GM18526 (cell line): Measurements from ENCODE around the gene ELFN1.

Experiments
- POLR2A ChIP-seq: IDR thresholded peaks from 3 replicates; pipeline ENCODE4 v1.6.1; 2011; ENCODE audit not compliant: insufficient read length; ENCODE audit errors: extremely low read depth

Gene ELFN1

GRCh38 chr7:1738511-1738910 is 68.4 kb downstream of the ELFN1 start:
- no peak for TF ChIP-seq POLR2A

DNA sequence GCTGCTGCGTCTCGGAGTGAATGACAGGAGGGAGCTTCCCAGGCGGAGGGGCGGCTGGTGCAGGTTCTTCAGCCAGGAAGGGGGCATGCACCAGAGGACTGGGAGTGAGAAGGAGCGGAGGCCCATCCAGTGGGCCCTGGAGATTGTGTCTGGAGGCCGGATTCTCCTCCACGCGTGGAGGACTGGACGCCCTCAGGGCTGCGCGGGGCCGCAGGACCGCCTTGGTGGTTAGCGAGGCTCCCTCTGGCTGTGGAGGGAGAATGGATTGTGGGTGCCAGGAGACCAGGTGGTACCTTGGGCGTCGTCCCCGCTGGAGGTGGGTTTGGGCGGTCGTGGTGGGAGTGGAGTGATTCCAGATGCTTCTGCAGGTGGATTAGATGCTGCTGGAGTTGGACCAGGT is 68.9 kb downstream of the ELFN1 start:
- no peak for TF ChIP-seq POLR2A

DNA sequence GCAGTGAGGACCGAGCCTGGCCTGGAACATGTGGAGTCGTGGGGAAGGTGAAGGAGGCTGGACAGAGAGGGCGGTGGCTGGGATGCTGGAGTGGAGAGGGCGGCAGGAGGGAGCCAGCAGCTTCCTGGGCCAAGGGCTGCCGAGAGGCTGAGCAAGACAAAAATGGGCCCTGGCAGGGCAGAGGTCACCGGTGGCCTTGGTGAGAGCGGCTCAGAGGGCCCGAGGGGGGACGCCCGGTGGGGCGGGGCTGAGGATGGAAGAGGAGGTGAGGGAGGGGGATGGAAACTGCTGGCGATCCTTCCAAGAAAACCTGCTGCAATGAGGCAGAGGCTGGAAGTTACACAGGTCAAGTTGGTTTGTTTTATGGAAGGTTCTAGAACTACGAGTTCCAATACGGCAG is 69.5 kb downstream of the ELFN1 start:
- no peak for TF ChIP-seq POLR2A

DNA sequence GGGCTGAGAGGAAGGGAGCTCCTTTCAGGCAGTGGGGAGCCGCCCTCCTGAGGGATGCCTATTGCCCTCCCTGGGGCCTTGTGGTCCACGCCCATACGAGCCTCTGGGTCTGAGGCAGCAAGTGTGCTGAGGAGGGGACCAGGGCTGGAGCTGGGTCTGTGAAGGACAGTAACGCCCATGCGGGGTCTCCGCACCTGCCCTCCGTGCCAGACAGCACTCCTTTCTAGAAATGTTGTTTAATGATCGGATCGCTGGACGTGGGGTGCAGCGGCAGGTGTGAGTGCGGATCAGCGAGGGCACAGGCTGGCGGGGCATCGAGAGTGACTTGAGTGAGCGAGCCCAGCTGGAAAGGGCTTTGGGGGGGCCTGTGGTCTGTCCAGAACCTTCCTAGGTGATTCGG is 70.1 kb downstream of the ELFN1 start:
- no peak for TF ChIP-seq POLR2A

- TF ChIP-seq POLR2A: no peak
These were observed 71.2 kb downstream of the ELFN1 start for GRCh38 chr7:1741246-1741645.

DNA sequence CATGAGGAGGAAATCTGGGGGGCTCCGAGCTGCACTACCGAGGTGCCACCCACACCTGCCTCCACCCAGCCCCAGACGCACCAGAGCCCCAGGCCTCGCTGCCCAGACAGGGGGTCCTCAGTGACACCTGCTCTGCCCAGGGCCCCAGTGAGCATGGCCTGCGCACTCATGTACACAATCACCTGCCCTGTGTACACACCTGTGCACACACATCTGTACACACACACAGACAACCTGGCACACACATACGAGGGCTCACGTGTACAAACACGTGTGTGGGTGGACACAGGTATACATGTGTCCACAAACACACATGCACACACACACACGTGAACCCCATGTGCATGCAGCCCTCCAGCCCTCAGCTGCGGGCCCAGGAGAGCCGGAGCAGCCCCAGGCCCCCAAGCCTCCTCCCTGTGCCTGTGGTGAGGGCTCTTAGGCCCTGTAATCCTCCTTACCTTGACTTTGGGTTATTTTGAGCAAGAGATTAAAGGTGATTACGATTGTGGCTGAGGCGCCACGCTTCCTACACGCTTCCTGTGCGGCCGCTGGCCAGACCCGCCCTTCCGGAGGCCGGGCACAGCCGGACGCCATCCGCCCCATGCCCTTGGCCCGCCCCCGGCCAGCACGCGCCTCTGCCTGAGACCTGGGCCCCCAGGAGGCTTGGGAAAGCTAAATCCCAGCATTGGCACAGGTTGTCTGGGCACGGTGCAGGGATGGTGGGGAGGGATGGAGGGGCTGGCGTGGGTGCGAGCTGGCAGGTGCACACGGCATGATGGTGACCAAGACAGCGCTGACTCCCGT is 71.9 kb downstream of the ELFN1 start:
- TF ChIP-seq POLR2A: no peak

- TF ChIP-seq POLR2A: no peak
These were observed 72.7 kb downstream of the ELFN1 start for GRCh38 chr7:1742555-1743303.

DNA sequence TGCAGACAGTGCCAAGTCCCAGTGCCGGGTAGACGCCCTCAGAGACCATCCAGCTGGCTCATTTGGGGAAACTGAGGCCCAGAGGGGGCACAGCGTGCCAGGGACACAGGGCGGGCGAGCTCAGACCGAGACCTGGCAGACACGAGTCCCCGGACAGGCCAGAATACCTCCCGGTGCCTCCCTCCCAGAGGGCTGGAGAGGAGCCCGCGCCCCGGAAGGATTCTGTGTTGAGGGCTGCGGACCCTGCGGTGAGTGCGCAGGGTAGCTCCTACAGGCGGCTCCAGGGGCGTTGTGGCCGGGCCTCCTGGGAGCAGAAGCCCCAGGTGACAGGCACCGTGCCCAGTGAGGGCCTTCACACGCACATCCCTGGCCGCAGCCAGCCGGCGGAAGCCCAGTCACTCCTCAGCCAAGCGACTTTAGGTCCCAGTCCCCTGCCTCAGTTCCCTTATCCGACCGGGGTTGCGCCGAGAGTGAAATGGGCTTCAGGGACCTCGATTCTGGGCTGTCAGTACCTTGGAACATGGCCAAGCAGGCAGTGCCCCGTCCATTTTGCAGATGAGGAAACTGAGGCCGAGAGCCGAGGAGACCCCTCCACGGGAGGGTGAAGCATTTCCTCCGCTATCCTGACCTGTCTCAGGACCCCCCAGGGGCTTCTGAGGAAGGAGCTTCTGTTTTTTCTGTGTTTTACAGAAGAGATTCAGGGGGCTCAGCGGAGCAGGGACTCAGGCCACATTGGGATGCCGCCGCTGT is 73.6 kb downstream of the ELFN1 start:
- no peak for TF ChIP-seq POLR2A

- no peak for TF ChIP-seq POLR2A
These were observed 74.4 kb downstream of the ELFN1 start for GRCh38 chr7:1744296-1745017.

DNA sequence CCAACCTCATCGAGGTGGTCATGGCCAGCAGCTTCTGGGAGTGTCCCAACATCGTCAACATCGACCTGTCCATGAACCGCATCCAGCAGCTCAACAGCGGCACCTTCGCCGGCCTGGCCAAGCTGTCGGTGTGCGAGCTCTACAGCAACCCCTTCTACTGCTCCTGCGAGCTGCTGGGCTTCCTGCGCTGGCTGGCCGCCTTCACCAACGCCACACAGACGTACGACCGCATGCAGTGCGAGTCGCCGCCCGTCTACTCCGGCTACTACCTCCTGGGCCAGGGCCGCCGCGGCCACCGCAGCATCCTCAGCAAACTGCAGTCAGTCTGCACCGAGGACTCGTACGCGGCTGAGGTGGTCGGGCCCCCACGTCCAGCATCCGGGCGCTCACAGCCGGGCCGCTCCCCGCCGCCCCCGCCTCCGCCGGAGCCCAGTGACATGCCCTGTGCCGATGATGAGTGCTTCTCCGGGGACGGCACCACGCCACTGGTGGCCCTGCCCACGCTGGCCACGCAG is 75.0 kb downstream of the ELFN1 start:
- no peak for TF ChIP-seq POLR2A

DNA sequence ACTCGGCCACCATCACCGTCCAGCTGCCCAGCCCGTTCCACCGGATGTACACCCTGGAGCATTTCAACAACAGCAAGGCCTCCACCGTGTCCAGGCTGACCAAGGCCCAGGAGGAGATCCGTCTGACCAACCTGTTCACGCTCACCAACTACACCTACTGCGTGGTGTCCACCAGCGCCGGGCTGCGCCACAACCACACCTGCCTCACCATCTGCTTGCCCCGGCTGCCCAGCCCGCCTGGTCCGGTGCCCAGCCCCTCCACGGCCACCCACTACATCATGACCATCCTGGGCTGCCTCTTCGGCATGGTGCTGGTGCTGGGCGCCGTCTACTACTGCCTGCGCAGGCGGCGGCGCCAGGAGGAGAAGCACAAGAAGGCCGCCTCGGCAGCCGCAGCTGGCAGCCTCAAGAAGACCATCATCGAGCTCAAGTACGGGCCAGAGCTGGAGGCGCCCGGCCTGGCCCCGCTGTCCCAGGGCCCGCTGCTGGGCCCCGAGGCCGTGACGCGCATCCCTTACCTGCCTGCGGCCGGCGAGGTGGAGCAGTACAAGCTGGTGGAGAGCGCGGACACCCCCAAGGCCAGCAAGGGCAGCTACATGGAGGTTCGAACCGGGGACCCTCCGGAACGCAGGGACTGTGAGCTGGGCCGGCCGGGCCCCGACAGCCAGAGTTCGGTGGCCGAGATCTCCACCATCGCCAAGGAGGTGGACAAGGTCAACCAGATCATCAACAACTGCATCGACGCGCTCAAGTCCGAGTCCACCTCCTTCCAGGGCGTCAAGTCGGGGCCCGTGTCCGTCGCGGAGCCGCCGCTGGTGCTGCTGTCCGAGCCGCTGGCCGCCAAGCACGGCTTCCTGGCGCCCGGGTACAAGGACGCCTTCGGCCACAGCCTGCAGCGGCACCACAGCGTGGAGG is 75.8 kb downstream of the ELFN1 start:
- TF ChIP-seq POLR2A: no peak

DNA sequence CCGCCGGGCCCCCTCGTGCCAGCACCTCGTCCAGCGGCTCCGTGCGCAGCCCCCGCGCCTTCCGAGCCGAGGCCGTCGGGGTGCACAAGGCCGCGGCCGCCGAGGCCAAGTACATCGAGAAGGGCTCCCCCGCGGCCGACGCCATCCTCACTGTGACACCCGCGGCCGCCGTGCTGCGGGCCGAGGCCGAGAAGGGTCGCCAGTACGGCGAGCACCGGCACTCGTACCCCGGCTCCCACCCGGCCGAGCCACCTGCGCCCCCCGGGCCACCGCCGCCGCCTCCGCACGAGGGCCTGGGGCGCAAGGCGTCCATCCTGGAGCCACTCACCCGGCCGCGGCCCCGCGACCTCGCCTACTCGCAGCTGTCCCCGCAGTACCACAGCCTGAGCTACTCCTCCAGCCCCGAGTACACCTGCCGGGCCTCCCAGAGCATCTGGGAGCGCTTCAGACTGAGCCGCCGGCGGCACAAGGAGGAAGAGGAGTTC is 76.5 kb downstream of the ELFN1 start:
- TF ChIP-seq POLR2A: no peak

GRCh38 chr7:1747004-1747801 is 77.1 kb downstream of the ELFN1 start:
- TF ChIP-seq POLR2A: no peak
